ENCODE measurements around the gene GLOD4. TPM values are rescaled to one million over a fixed set of nuclear protein-coding genes. Genes with fewer than 3 reads are reported as not detected.
"Not testable (repeated sequence)": the region's sequence is repeated elsewhere in the genome, so short reads cannot be mapped to it uniquely, and the experiment has no call there.

GLOD4 gene
- polyA plus RNA-seq, 3 donors = 41.8 to 50.7 (median 50.6) TPM

GRCh38 chr17:792277-792676, 10.2 kb upstream of the GLOD4 start:
- Histone ChIP-seq H3K27me3 (ENCODE audit: control insufficient read depth in 2 of 2, insufficient read depth in 2 of 2, low read length in 2 of 2) (no peaks in the 10 kb centered on the region), H3K4me2 (replicated peaks; ENCODE audit: extremely low read depth, low read length, poor library complexity, severe bottlenecking) (no peak overlapping the region), H3K9ac (ENCODE audit: insufficient read depth, low read length, poor library complexity, severe bottlenecking) (no peak overlapping the region), H3K9me3 (replicated peaks in 1 of 2; ENCODE audit: control insufficient read depth in 1 of 2, insufficient read depth in 1 of 2, low read length in 2 of 2) (no peaks in the 10 kb centered on the region), H3K4me3 (replicated peaks in 1 of 3; ENCODE audit: low read depth in 2 of 3, low read length in 3 of 3) (no peak overlapping the region), H3K27ac (ENCODE audit: low read depth in 1 of 2, low read length in 2 of 2) (no peak overlapping the region), H3K36me3 (replicated peaks in 1 of 2; ENCODE audit: control insufficient read depth in 1 of 2, insufficient read depth in 2 of 2, low read length in 2 of 2) (peaks cover 48 to 54% of the 10 kb centered on the region in 2 donors), H3K4me1 (ENCODE audit: control insufficient read depth in 1 of 2, insufficient read depth in 2 of 2, low read length in 2 of 2) (no peaks in the 10 kb centered on the region), H4K20me1 (ENCODE audit: insufficient read depth, low read length) (no peaks in the 10 kb centered on the region), H3K79me2 (ENCODE audit: insufficient read depth, low read length) (no peaks in the 10 kb centered on the region), H2AFZ (ENCODE audit: insufficient read depth, low read depth, low read length, poor library complexity, severe bottlenecking) (no peak overlapping the region)
- H3K27ac Mint-ChIP-seq = no peak overlapping the region
- H3K27me3 Mint-ChIP-seq (ENCODE audit: low read depth in 3 of 3) = peaks cover 4 to 6% (median 6%) of the 10 kb centered on the region in 3 donors
- WGBS (ENCODE audit: insufficient coverage) = 94% methylated on average over 5 of the region's 9 CpGs
- peaks cover 7% of the 10 kb centered on the region for H3K4me1 Mint-ChIP-seq
- peaks cover 0 to 3% (median 0%) of the 10 kb centered on the region in 7 donors for H3K9me3 Mint-ChIP-seq
- intact Hi-C loops (cut with micrococcal nuclease) = loop anchor here in 1 of 2 donors (5.0 kb wide), 1 partner anchor 190 kb away; no protein-coding TSS in a partner anchor
- TF ChIP-seq CTCF (IDR thresholded peaks at IDR 0.05) = no peak
- no peak for DNase-seq
- peaks cover 51 to 58% of the 10 kb centered on the region in 2 donors for H3K36me3 Mint-ChIP-seq
- no peak overlapping the region for H3K4me3 Mint-ChIP-seq

GRCh38 chr17:791829-792228, 9.7 kb upstream of the GLOD4 start:
- H3K4me2 ChIP-seq (replicated peaks; ENCODE audit: extremely low read depth, low read length, poor library complexity, severe bottlenecking) = no peak overlapping the region
- Mint-ChIP-seq H3K27me3 (ENCODE audit: low read depth in 3 of 3) (peaks cover 4 to 6% (median 6%) of the 10 kb centered on the region in 3 donors), H3K9me3 (peaks cover 0 to 3% (median 0%) of the 10 kb centered on the region in 7 donors), H3K36me3 (peaks cover 54 to 63% of the 10 kb centered on the region in 2 donors), H3K4me3 (no peak overlapping the region), H3K27ac (peak overlapping the region in 1 of 7 donors; percentile 52), H3K4me1 (peaks cover 7% of the 10 kb centered on the region)
- WGBS (ENCODE audit: insufficient coverage) = 95% methylated on average over 13 of the region's 19 CpGs
- no peak overlapping the region for H2AFZ ChIP-seq (ENCODE audit: insufficient read depth, low read depth, low read length, poor library complexity, severe bottlenecking)
- no peaks in the 10 kb centered on the region for H3K79me2 ChIP-seq (ENCODE audit: insufficient read depth, low read length)
- no peaks in the 10 kb centered on the region for H3K27me3 ChIP-seq (ENCODE audit: control insufficient read depth in 2 of 2, insufficient read depth in 2 of 2, low read length in 2 of 2)
- H3K4me3 ChIP-seq (replicated peaks in 1 of 3; ENCODE audit: low read depth in 2 of 3, low read length in 3 of 3) = no peak overlapping the region
- no peak overlapping the region for H3K27ac ChIP-seq (ENCODE audit: low read depth in 1 of 2, low read length in 2 of 2)
- peaks cover 51 to 58% of the 10 kb centered on the region in 2 donors for H3K36me3 ChIP-seq (replicated peaks in 1 of 2; ENCODE audit: control insufficient read depth in 1 of 2, insufficient read depth in 2 of 2, low read length in 2 of 2)
- no peaks in the 10 kb centered on the region for H3K9me3 ChIP-seq (replicated peaks in 1 of 2; ENCODE audit: control insufficient read depth in 1 of 2, insufficient read depth in 1 of 2, low read length in 2 of 2)
- no peak for DNase-seq
- no peak for TF ChIP-seq CTCF (IDR thresholded peaks at IDR 0.05)
- no peaks in the 10 kb centered on the region for H3K4me1 ChIP-seq (ENCODE audit: control insufficient read depth in 1 of 2, insufficient read depth in 2 of 2, low read length in 2 of 2)
- no peak overlapping the region for H3K9ac ChIP-seq (ENCODE audit: insufficient read depth, low read length, poor library complexity, severe bottlenecking)
- intact Hi-C loops (cut with micrococcal nuclease) = loop anchor here in 1 of 2 donors (5.0 kb wide), 1 partner anchor 190 kb away; no protein-coding TSS in a partner anchor
- no peaks in the 10 kb centered on the region for H4K20me1 ChIP-seq (ENCODE audit: insufficient read depth, low read length)

- intact Hi-C loops (cut with micrococcal nuclease) = loop anchor here in 1 of 2 donors (5.0 kb wide), 1 partner anchor 191 kb away; no protein-coding TSS in a partner anchor
- peaks cover 57 to 70% of the 10 kb centered on the region in 2 donors for H3K36me3 Mint-ChIP-seq
- H3K4me1 Mint-ChIP-seq; H3K27me3 ChIP-seq (ENCODE audit: control insufficient read depth in 2 of 2, insufficient read depth in 2 of 2, low read length in 2 of 2); H3K4me3 Mint-ChIP-seq; H3K4me1 ChIP-seq (ENCODE audit: control insufficient read depth in 1 of 2, insufficient read depth in 2 of 2, low read length in 2 of 2); H4K20me1 ChIP-seq (ENCODE audit: insufficient read depth, low read length); H3K4me2 ChIP-seq (replicated peaks; ENCODE audit: extremely low read depth, low read length, poor library complexity, severe bottlenecking); H3K79me2 ChIP-seq (ENCODE audit: insufficient read depth, low read length); DNase-seq; H3K4me3 ChIP-seq (replicated peaks in 1 of 3; ENCODE audit: low read depth in 2 of 3, low read length in 3 of 3); H3K27ac Mint-ChIP-seq; H3K9me3 Mint-ChIP-seq; H3K9me3 ChIP-seq (replicated peaks in 1 of 2; ENCODE audit: control insufficient read depth in 1 of 2, insufficient read depth in 1 of 2, low read length in 2 of 2); H3K9ac ChIP-seq (ENCODE audit: insufficient read depth, low read length, poor library complexity, severe bottlenecking); H2AFZ ChIP-seq (ENCODE audit: insufficient read depth, low read depth, low read length, poor library complexity, severe bottlenecking); H3K27ac ChIP-seq (ENCODE audit: low read depth in 1 of 2, low read length in 2 of 2); H3K27me3 Mint-ChIP-seq (ENCODE audit: low read depth in 3 of 3): not testable (repeated sequence)
- peaks cover 51 to 64% of the 10 kb centered on the region in 2 donors for H3K36me3 ChIP-seq (replicated peaks in 1 of 2; ENCODE audit: control insufficient read depth in 1 of 2, insufficient read depth in 2 of 2, low read length in 2 of 2)
- WGBS (ENCODE audit: insufficient coverage) = 100% methylated on average over 4 of the region's 12 CpGs
These were observed 8.8 kb upstream of the GLOD4 start for GRCh38 chr17:790874-791247.
